Measurements from ENCODE around the gene CARM1.
"Not testable (repeated sequence)": the region's sequence is repeated elsewhere in the genome, so short reads cannot be mapped to it uniquely, and the experiment has no call there.

Gene CARM1

DNA sequence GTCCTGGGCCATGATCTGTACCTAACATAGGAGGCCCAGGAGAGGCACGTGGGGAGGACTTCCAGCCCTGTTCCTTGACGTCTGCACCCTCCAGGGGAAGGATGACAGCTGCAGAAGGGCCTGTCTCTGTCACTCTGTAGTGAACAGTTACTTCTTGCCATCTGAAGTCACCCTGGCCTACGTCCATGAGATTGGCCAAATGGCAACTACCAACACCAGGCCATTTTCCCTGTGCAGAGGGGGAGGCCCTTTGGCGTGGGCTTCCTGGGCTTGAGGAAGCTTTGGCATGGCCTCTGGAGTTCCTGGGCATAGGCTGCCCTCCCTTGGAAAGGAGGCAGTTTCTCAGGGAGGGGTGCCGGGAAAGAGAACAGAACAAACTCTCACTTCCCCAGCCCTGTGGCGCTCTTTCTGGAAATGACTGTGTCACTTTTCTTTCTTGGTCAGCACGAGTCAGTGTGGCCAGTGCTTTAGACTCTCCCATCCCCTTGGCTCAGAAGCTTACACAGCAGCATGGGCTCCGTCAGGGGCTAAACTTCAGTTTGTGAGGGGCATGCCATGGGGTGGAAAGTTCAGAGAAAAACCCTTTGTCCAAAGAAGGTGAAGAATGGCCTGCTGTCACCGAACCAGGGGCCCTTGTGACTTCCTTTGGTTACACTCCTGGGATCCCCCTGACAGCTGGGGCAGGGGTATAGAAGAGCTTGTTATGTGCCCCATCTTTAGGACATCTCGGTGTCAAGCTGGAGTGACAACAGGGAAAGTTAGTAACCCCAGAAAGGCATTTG is 5.3 kb downstream of the CARM1 start:
- H3K4me3 ChIP-seq (ENCODE audit: low read depth, low read length): no peak overlapping the region
- ChIA-PET CTCF (interaction anchor here (0.7 to 5.8 kb wide), 3 partner anchors 11 to 59 kb away, joined by 3 to 43 read pairs (median 4); no protein-coding TSS in a partner anchor), POLR2A (interaction anchor here (0.9 kb wide), 1 partner anchor 13 kb away, joined by 3 read pairs; no protein-coding TSS in a partner anchor)
- DNase-seq (ENCODE audit: low read depth, low spot score): no peak
- TF ChIP-seq, protein P1, sequence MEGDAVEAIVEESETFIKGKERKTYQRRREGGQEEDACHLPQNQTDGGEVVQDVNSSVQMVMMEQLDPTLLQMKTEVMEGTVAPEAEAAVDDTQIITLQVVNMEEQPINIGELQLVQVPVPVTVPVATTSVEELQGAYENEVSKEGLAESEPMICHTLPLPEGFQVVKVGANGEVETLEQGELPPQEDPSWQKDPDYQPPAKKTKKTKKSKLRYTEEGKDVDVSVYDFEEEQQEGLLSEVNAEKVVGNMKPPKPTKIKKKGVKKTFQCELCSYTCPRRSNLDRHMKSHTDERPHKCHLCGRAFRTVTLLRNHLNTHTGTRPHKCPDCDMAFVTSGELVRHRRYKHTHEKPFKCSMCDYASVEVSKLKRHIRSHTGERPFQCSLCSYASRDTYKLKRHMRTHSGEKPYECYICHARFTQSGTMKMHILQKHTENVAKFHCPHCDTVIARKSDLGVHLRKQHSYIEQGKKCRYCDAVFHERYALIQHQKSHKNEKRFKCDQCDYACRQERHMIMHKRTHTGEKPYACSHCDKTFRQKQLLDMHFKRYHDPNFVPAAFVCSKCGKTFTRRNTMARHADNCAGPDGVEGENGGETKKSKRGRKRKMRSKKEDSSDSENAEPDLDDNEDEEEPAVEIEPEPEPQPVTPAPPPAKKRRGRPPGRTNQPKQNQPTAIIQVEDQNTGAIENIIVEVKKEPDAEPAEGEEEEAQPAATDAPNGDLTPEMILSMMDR (IDR thresholded peaks at IDR 0.05; ENCODE audit: insufficient read depth, low read length, missing control alignments): no peak

DNA sequence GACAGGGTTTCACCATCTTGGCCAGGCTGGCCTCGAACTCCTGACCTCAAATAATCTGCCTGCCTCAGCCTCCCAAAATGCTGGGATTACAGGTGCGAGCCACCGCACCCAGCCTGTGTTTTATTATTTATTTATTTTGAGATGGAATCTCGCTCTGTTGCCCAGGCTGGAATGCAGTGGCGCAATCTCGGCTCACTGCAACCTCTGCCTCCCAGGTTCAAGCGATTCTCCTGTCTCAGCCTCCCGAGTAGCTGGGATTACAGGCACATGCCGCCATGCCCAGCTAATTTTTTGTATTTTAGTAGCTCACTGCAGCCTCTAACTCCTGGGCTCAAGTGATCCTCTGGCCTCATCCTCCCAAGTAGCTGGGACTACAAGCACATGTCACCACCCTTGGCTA is 6.3 kb downstream of the CARM1 start:
- H3K4me3 ChIP-seq (ENCODE audit: low read depth, low read length); POLR2A ChIA-PET; DNase-seq (ENCODE audit: low read depth, low spot score): not testable (repeated sequence)
- CTCF ChIA-PET: interaction anchor here (1.2 to 5.8 kb wide), 2 partner anchors 12 to 58 kb away, joined by 4 to 43 read pairs; no protein-coding TSS in a partner anchor

DNA sequence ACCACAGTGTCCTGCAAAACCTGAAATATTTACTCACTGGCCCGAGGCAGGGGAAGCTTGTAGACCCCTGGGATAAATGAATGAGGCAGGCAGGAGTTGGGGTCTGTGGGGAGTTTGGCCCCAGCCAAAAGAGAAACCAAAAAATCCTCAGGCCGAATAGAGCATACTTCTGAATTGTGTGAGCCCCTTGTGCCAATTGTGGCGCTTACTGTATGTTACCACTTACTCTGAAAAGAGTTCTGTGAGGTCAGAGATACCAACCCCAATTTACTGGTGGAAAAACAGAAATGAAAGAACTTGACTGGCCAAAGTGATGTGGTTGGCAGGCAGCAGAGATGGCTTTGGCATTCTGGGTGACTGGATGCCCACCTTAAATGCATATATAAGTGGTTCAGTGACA is 6.9 kb downstream of the CARM1 start:
- no peak overlapping the region for H3K4me3 ChIP-seq (ENCODE audit: low read depth, low read length)

DNA sequence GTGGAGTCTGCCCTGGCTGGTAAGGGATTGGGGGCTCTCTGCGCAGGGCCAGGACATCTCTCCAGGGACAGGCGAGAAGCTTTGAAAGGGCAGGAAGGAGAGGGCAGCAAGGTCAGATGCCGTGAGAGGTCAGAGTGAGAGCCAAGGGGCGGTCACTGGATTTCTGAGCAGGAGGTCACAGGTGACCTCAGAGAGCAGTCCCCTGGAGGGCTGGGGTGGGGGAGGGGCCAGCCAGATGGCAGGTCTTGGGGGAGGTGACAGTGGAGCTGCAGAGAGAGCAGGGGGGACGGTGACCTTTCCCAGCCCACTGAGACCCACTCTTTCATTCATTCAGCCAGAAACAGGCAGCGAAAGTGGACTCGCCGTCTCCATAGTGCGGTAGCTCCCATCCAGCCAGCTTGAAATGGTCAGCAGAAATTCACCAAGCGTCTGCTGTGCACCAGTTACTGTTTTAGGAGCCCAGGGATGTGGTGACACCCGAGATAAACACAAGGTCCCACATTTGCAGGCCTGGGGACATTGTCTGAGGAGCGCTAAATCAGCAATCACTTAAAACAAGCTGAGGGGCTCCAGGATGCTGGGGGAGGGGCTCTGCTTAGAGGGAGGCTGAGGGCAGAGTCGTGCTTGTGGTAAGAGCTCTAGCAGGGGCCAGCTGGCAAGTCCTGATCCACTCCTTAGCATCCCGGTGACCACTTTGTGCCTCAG is 10.2 kb downstream of the CARM1 start:
- ChIA-PET CTCF (interaction anchor here (0.9 to 7.5 kb wide), 8 partner anchors 8 to 55 kb away, joined by 3 to 111 read pairs (median 5); partner anchors contain the start of gene CARM1), POLR2A (no interaction called here)
- H3K4me3 ChIP-seq (ENCODE audit: low read depth, low read length): no peak overlapping the region
- DNase-seq (ENCODE audit: low read depth, low spot score): no peak
- TF ChIP-seq, protein P1 (IDR thresholded peaks at IDR 0.05; ENCODE audit: insufficient read depth, low read length, missing control alignments): no peak

More for the DNA sequence above, 6.9 kb downstream of the CARM1 start:
- CTCF ChIA-PET: interaction anchor here (5.8 kb wide), 1 partner anchor 13 kb away, joined by 43 read pairs; no protein-coding TSS in a partner anchor
- POLR2A ChIA-PET: no interaction called here
- TF ChIP-seq, protein P1 (IDR thresholded peaks at IDR 0.05; ENCODE audit: insufficient read depth, low read length, missing control alignments): no peak
- no peak for DNase-seq (ENCODE audit: low read depth, low spot score)

DNA sequence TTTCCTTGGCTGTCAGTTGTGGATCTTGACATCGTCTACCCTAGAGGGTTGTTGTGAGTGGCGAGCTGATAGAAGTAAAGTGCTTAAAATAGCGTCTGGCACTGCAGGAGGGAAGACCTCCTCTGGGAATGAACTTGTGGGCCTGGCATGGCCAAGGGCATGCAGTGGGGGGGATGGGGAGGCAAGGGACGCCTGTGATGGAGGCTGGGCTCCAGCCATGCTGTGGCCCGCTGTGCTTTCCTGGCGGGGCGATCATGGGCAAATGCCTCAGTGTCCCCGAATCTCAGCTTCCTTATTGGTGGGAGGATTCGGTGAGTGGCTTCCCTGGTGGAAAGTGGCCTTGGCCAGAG is 10.7 kb downstream of the CARM1 start:
- TF ChIP-seq, protein P1 (IDR thresholded peaks at IDR 0.05; ENCODE audit: insufficient read depth, low read length, missing control alignments): no peak
- ChIA-PET CTCF (interaction anchor here (0.9 to 7.5 kb wide), 7 partner anchors 8 to 54 kb away, joined by 3 to 111 read pairs (median 5); partner anchors contain the start of gene CARM1), POLR2A (no interaction called here)
- no peak overlapping the region for H3K4me3 ChIP-seq (ENCODE audit: low read depth, low read length)
- no peak for DNase-seq (ENCODE audit: low read depth, low spot score)

DNA sequence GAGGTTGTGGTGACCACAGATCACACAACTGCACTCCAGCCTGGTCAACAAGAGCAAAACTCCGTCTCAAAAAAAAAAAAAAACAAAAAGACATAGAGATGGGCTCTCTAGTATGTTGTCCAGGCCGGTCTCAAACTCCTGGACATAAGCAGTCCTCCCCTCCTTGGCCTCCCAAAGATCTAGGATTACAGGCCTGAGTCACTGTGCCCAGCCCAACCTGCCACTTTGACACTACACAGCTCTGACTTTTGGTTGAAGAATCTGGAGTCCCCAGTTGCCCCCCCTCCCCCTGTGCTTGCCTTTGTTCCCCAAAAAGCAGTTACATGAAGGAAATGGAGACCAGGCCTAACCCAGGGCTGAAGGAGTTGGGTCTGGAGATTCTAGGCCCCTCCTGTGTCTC is 12.9 kb downstream of the CARM1 start:
- POLR2A ChIA-PET: no interaction called here
- CTCF ChIA-PET: interaction anchor here (2.8 to 7.5 kb wide), 2 partner anchors 11 kb away, joined by 10 to 111 read pairs; partner anchors contain the start of gene CARM1
- no peak for DNase-seq (ENCODE audit: low read depth, low spot score)
- no peak overlapping the region for H3K4me3 ChIP-seq (ENCODE audit: low read depth, low read length)
- TF ChIP-seq, protein P1 (IDR thresholded peaks at IDR 0.05; ENCODE audit: insufficient read depth, low read length, missing control alignments): no peak
